ENCODE data around the gene NMNAT2. TPM values are rescaled to one million over a fixed set of nuclear protein-coding genes. Genes with fewer than 3 reads are reported as not detected.

NMNAT2 gene
- total RNA-seq, 1 experiment from 2014 or later = 1.3 TPM

GRCh38 chr1:183315991-183316758 lies 102.0 kb downstream of the NMNAT2 start:
- DNase-seq (ENCODE audit: low read depth) = no peak

- DNase-seq (ENCODE audit: low read depth) = no peak
These were observed 105.1 kb downstream of the NMNAT2 start for GRCh38 chr1:183313063-183313462.

GRCh38 chr1:183310753-183311479 lies 107.3 kb downstream of the NMNAT2 start:
- DNase-seq (ENCODE audit: low read depth) = no peak

GRCh38 chr1:183308719-183309118 lies 109.5 kb downstream of the NMNAT2 start:
- no peak for DNase-seq (ENCODE audit: low read depth)

GRCh38 chr1:183306317-183307042 lies 111.7 kb downstream of the NMNAT2 start:
- no peak for DNase-seq (ENCODE audit: low read depth)

- DNase-seq (ENCODE audit: low read depth) = no peak
These were observed 113.6 kb downstream of the NMNAT2 start for GRCh38 chr1:183304440-183305107.

GRCh38 chr1:183303901-183304300 lies 114.3 kb downstream of the NMNAT2 start:
- peak; percentile 75 for DNase-seq (ENCODE audit: low read depth)

- no peak for DNase-seq (ENCODE audit: low read depth)
These were observed 114.9 kb downstream of the NMNAT2 start for GRCh38 chr1:183303323-183303645.

- DNase-seq (ENCODE audit: low read depth) = peak; percentile 51
These were observed 115.5 kb downstream of the NMNAT2 start for GRCh38 chr1:183302452-183303322.

GRCh38 chr1:183301239-183301638 lies 116.9 kb downstream of the NMNAT2 start:
- DNase-seq (ENCODE audit: low read depth) = no peak

- DNase-seq (ENCODE audit: low read depth) = no peak
These were observed 117.4 kb downstream of the NMNAT2 start for GRCh38 chr1:183300828-183301227.

GRCh38 chr1:183300395-183300794 lies 117.8 kb downstream of the NMNAT2 start:
- DNase-seq (ENCODE audit: low read depth) = no peak

- DNase-seq (ENCODE audit: low read depth) = no peak
These were observed 121.4 kb downstream of the NMNAT2 start for GRCh38 chr1:183296782-183297181.

- no peak for DNase-seq (ENCODE audit: low read depth)
These were observed 122.7 kb downstream of the NMNAT2 start for GRCh38 chr1:183295521-183295920.

- no peak for DNase-seq (ENCODE audit: low read depth)
These were observed 124.3 kb downstream of the NMNAT2 start for GRCh38 chr1:183293876-183294275.

- DNase-seq (ENCODE audit: low read depth) = no peak
These were observed 124.9 kb downstream of the NMNAT2 start for GRCh38 chr1:183293241-183293640.

GRCh38 chr1:183291802-183292514 lies 126.2 kb downstream of the NMNAT2 start:
- no peak for DNase-seq (ENCODE audit: low read depth)

- DNase-seq (ENCODE audit: low read depth) = no peak
These were observed 126.9 kb downstream of the NMNAT2 start for GRCh38 chr1:183291216-183291762.

- no peak for DNase-seq (ENCODE audit: low read depth)
These were observed 127.6 kb downstream of the NMNAT2 start for GRCh38 chr1:183290628-183291027.

- no peak for DNase-seq (ENCODE audit: low read depth)
These were observed 129.1 kb downstream of the NMNAT2 start for GRCh38 chr1:183289051-183289496.

Data from LHCN-M2 (cell line).